Astrocyte (in vitro differentiated cells and primary cell): ENCODE data around the gene RHO.

ENCODE experiments used
- CTCF ChIP-seq: IDR thresholded peaks from 2 replicates; pipeline ENCODE4 v1.5.1; 2011; ENCODE audit warnings: low read depth, mild to moderate bottlenecking, inconsistent platforms, low read length, moderate library complexity; ENCODE audit not compliant: insufficient read depth
- EZH2 ChIP-seq: IDR thresholded peaks from 2 replicates; pipeline ENCODE4 v1.6.1; 2012; ENCODE audit warnings: mild to moderate bottlenecking, low read length, inconsistent platforms; ENCODE audit not compliant: insufficient read depth

GRCh38 chr3:129562803-129563202 is 34.4 kb downstream of the RHO start:
- TF ChIP-seq CTCF (no peak), EZH2 (no peak)
